ENCODE measurements around the gene RNF207. TPM values are rescaled to one million over a fixed set of nuclear protein-coding genes. Genes with fewer than 3 reads are reported as not detected.

Gene RNF207
- total RNA-seq, 4 donors from 2014 or later = 3.6 to 8.4 (median 5.9) TPM

DNA sequence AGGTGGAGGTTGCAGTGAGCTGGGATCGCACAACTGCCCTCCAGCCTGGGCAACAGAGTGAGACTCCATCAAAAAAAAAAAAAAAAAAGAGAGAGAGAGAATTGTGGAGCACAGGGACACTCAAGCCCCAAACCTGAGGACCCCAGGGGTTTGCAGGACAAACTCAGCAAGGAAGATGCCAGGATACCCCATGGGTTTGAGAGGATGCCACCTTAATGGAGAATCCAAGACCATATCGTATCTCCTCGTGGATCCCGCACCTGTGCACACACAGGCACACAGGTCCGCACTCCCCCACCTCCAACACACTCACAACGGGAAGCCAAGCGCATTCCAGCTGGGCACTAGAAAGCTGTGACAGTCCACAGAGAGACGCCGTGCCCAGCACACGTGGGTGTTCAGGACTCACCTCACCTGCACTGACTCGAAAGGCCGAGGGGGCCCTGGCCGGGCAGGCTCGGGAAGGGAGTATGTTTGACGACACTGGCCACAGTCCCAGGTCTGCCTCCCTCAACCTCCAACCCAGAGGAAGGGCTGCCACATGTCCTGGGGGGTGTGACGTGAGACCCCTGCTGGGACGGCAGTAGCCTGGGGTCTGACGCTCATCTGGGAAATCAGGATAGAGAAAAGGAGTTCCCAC is 36.9 kb upstream of the RNF207 start:
- TF ChIP-seq, protein P1, sequence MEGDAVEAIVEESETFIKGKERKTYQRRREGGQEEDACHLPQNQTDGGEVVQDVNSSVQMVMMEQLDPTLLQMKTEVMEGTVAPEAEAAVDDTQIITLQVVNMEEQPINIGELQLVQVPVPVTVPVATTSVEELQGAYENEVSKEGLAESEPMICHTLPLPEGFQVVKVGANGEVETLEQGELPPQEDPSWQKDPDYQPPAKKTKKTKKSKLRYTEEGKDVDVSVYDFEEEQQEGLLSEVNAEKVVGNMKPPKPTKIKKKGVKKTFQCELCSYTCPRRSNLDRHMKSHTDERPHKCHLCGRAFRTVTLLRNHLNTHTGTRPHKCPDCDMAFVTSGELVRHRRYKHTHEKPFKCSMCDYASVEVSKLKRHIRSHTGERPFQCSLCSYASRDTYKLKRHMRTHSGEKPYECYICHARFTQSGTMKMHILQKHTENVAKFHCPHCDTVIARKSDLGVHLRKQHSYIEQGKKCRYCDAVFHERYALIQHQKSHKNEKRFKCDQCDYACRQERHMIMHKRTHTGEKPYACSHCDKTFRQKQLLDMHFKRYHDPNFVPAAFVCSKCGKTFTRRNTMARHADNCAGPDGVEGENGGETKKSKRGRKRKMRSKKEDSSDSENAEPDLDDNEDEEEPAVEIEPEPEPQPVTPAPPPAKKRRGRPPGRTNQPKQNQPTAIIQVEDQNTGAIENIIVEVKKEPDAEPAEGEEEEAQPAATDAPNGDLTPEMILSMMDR (IDR thresholded peaks at IDR 0.05; ENCODE audit: low read depth) = no peak

- TF ChIP-seq, protein P1 (IDR thresholded peaks at IDR 0.05; ENCODE audit: low read depth) = no peak
Measured at GRCh38 chr1:6170116-6170741, 35.7 kb upstream of the RNF207 start.

DNA sequence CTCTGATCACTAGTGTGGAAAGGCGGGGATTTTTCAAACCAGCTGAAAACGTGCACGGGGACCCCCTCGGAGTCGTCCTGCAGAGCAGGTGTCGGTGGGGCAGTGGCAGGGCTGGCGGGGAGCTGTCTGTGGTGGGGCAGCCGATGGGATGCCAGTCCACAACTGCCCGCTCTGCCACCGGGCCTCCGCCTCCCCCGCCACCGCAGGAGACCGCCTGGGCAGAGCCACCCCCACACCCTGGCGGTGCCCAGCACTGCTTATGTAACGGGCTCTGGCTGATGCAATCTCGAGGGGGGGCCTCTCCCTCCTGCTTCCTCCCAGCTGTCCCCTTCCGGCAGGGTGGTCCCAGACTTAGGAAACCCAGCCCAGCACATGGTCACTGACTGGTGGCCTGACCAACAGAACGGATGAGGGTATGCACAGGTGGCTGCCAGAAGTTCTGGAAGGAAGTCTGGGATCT is 35.1 kb upstream of the RNF207 start:
- TF ChIP-seq, protein P1 (IDR thresholded peaks at IDR 0.05; ENCODE audit: low read depth) = no peak

DNA sequence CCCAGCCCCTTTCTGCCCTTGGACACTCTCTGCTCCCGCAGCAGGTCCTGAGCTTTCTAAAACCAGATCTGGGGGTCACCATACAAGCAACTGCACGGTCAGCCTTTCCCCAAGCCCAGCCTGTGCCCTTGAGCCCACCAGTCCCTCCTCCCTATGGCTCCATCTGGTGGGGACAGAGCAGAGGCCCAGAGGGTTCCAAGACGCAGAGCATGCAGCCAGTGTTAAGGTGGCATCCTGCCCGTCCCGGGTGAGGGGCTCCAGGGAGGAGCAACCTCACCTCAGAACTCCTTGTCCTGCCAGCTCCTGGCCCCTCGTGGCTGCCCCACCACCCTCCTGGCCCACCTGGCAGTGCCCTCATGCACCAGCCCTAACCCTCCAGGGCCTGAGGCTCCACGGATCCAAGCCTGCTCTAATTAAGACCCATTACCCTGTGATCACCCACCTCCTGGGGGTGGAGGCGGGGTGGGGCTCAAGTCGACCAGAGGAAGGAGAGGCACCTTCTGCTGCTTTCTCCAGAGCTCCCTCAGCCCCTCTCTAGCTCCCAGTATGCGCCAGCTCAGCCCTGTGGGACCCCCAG is 34.3 kb upstream of the RNF207 start:
- TF ChIP-seq, protein P1 (IDR thresholded peaks at IDR 0.05; ENCODE audit: low read depth) = no peak

DNA sequence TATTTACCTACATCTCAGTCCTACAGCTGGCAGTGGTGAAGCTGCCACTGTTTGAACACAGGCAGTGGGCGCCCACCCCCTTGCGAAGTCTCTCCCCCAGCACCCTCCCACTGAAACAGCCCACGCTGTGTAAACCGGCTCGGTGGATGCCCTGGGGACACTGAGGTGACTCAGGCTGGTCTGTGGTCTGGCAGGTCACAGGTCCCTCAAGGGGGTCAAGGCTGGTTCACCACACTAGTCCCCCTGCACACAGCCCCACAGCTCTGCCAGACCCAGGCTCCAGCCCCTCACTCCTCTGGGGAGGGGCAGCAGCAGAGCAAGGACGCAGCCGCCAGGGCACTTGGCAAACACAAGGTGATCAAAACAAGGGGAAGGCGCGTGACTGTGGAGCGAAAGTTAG is 33.4 kb upstream of the RNF207 start:
- TF ChIP-seq, protein P1 (IDR thresholded peaks at IDR 0.05; ENCODE audit: low read depth) = no peak

DNA sequence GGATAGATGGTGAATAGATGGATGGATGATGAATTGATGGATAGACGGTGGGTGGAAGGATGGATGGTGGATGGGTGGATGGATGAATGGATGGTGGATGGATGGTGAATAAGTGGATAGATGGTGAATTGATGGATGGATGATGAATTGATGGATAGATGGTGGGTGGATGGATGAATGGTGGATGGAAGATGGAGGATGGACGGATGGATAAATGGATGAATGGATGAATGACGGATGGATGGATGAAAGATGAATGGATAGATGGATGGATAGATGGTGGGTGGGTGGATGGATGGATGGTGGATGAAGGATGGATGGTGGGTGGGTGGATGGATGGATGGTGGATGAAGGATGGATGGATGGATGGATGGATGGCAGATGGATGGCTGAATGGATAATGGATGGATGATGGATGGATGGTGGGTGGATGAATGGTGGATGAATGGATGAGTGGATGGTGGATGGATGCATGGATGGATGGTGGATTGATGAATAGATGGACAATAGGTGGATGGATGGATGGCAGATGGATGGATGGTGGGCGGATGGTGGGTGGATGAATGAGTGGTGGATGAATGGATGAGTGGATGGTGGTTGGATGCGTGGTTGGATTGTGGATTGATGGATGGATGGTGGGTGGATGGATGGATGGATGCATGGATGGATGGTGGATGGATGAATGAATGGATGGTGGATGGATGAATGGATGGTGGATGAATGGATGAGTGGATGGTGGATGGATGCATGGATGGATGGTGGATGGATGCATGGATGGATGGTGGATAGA is 31.1 kb upstream of the RNF207 start:
- TF ChIP-seq, protein P1 (IDR thresholded peaks at IDR 0.05; ENCODE audit: low read depth) = no peak

DNA sequence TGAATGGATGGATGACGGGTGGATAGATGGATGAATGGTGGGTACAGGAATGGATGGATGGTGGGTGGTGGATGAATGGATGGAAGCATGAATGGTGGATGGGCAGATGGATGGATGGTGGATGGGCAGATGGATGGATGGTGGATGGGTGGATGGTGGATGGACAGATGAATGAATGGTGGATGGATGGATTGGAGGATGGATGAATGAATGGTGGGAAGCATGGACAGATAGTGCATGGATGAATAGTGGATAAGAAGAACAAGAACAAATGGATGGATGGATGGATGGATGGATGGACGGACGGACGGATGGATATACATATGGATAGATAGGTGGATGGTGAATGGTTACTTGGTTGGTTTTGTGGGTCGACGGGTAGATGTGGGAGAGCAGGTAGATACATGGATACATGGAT is 30.5 kb upstream of the RNF207 start:
- TF ChIP-seq, protein P1 (IDR thresholded peaks at IDR 0.05; ENCODE audit: low read depth) = no peak
